ENCODE results near the gene GPR137. TPM values are rescaled to one million over a fixed set of nuclear protein-coding genes. Genes with fewer than 3 reads are reported as not detected.

The GPR137 gene
- total and polyA plus RNA-seq, 10 of the 15 experiments (the other 5 are each of a cell fraction or from before 2014, with no cell fraction given) = 0.37 to 29.2 (median 13.8) TPM

DNA sequence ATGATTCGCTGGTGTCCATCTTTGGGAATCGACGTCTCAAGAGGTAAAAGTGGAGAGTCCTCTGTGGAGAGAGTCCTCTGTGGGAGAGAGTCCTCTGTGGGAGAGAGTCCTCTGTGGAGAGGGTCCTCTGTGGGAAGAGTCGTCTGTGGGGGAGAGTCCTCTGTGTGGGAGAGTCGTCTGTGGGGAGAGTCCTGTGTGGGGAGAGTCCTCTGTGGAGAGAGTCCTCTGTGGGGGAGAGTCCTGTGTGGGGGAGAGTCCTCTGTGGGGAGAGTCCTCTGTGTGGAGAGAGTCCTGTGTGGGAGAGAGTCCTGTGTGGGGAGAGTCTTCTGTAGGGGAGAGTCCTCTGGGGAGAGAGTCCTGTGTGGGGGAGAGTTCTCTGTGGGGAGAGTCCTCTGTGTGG lies 35.4 kb downstream of the GPR137 start:
- Histone ChIP-seq H3K4me2 (ENCODE audit: control insufficient read depth, insufficient read depth) (no peak overlapping the region), H3K36me3 (ENCODE audit: control insufficient read depth in 2 of 2, insufficient read depth in 2 of 2, low read length in 1 of 2) (peaks cover 0 to 4% of the 10 kb centered on the region in 2 experiments; a peak in 2 of 4 replicates), H3K4me1 (ENCODE audit: control insufficient read depth, insufficient read depth, low read length) (peaks cover 7% of the 10 kb centered on the region), H3K27ac (ENCODE audit: control insufficient read depth, insufficient read depth) (no peak overlapping the region), H3K9ac (ENCODE audit: control insufficient read depth, insufficient read depth, low read length) (no peak overlapping the region), H2AFZ (ENCODE audit: control insufficient read depth, low read depth, low read length) (no peak overlapping the region), H3K9me3 (replicated peaks; ENCODE audit: control insufficient read depth, insufficient read depth, low read length) (no peaks in the 10 kb centered on the region), H3K79me2 (ENCODE audit: control insufficient read depth, insufficient read depth, low read length) (peaks cover 25% of the 10 kb centered on the region), H3K27me3 (replicated peaks in 1 of 2; ENCODE audit: control insufficient read depth in 2 of 2, insufficient read depth in 2 of 2, low read length in 1 of 2) (no peaks in the 10 kb centered on the region), H3K4me3 (no peak overlapping the region), H4K20me1 (ENCODE audit: control insufficient read depth, insufficient read depth) (no peaks in the 10 kb centered on the region)
- 82% methylated on average over 5 of the region's 5 CpGs for WGBS (ENCODE audit: insufficient coverage, insufficient replicate concordance, low lambda C conversion rate, missing lambda C conversion rate)
- ATAC-seq = no peak
- no peak for FAIRE-seq
- POLR2A ChIA-PET = interaction anchor here (2.1 kb wide), 1 partner anchor 10 kb away, joined by 6 read pairs; no protein-coding TSS in a partner anchor
- CTCF ChIA-PET = interaction anchor here (3.6 kb wide), 1 partner anchor 11 kb away, joined by 18 read pairs; no protein-coding TSS in a partner anchor
- TF ChIP-seq ETV6 (conservative IDR thresholded peaks at IDR 0.05 in 1 of 2, IDR thresholded peaks at IDR 0.05 in 1 of 2; ENCODE audit: borderline replicate concordance in 1 of 2, low read depth in 1 of 2) = no peak
- TF ChIP-seq FOXK2 (IDR thresholded peaks at IDR 0.05) = no peak
- TF ChIP-seq, protein P1, sequence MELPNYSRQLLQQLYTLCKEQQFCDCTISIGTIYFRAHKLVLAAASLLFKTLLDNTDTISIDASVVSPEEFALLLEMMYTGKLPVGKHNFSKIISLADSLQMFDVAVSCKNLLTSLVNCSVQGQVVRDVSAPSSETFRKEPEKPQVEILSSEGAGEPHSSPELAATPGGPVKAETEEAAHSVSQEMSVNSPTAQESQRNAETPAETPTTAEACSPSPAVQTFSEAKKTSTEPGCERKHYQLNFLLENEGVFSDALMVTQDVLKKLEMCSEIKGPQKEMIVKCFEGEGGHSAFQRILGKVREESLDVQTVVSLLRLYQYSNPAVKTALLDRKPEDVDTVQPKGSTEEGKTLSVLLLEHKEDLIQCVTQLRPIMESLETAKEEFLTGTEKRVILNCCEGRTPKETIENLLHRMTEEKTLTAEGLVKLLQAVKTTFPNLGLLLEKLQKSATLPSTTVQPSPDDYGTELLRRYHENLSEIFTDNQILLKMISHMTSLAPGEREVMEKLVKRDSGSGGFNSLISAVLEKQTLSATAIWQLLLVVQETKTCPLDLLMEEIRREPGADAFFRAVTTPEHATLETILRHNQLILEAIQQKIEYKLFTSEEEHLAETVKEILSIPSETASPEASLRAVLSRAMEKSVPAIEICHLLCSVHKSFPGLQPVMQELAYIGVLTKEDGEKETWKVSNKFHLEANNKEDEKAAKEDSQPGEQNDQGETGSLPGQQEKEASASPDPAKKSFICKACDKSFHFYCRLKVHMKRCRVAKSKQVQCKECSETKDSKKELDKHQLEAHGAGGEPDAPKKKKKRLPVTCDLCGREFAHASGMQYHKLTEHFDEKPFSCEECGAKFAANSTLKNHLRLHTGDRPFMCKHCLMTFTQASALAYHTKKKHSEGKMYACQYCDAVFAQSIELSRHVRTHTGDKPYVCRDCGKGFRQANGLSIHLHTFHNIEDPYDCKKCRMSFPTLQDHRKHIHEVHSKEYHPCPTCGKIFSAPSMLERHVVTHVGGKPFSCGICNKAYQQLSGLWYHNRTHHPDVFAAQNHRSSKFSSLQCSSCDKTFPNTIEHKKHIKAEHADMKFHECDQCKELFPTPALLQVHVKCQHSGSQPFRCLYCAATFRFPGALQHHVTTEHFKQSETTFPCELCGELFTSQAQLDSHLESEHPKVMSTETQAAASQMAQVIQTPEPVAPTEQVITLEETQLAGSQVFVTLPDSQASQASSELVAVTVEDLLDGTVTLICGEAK (IDR thresholded peaks at IDR 0.05; ENCODE audit: borderline replicate concordance) = no peak
- no peak for TF ChIP-seq KAT2A (conservative IDR thresholded peaks at IDR 0.05; ENCODE audit: control insufficient read depth, low read depth, low read length)
- TF ChIP-seq NFXL1 (IDR thresholded peaks at IDR 0.05; ENCODE audit: borderline replicate concordance) = no peak
- TF ChIP-seq NR2C2 (IDR thresholded peaks at IDR 0.05; ENCODE audit: borderline replicate concordance, control insufficient read depth, insufficient read length, low read depth) = no peak
- TF ChIP-seq PBX3 (IDR thresholded peaks at IDR 0.05; ENCODE audit: insufficient replicate concordance, low read depth, low read length) = no peak
- TF ChIP-seq ZZZ3 (IDR thresholded peaks at IDR 0.05; ENCODE audit: control insufficient read depth, insufficient read length, low read depth) = no peak
- TF ChIP-seq, protein P2, sequence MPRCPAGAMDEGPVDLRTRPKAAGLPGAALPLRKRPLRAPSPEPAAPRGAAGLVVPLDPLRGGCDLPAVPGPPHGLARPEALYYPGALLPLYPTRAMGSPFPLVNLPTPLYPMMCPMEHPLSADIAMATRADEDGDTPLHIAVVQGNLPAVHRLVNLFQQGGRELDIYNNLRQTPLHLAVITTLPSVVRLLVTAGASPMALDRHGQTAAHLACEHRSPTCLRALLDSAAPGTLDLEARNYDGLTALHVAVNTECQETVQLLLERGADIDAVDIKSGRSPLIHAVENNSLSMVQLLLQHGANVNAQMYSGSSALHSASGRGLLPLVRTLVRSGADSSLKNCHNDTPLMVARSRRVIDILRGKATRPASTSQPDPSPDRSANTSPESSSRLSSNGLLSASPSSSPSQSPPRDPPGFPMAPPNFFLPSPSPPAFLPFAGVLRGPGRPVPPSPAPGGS (IDR thresholded peaks at IDR 0.05; ENCODE audit: borderline replicate concordance, insufficient read depth, low read depth, low read length, poor library complexity, severe bottlenecking) = no peak
- no peak for TF ChIP-seq SP1 (IDR thresholded peaks at IDR 0.05; ENCODE audit: low read depth, low read length)
- no peak for TF ChIP-seq GABPA (IDR thresholded peaks at IDR 0.05; ENCODE audit: low read depth)
- TF ChIP-seq ZNF274 (IDR thresholded peaks at IDR 0.05; ENCODE audit: insufficient read depth, insufficient read length) = no peak
- no peak for TF ChIP-seq CEBPB (IDR thresholded peaks at IDR 0.05; ENCODE audit: borderline replicate concordance in 1 of 2, low read depth in 2 of 2, low read length in 2 of 2)
- no peak for TF ChIP-seq KLF5 (IDR thresholded peaks at IDR 0.05; ENCODE audit: partially characterized antibody)
- no peak for TF ChIP-seq SIX5 (IDR thresholded peaks at IDR 0.05; ENCODE audit: low read depth, low read length, severe bottlenecking)
- RAD21 ChIA-PET (ENCODE audit: unreplicated experiment) = interaction anchor here (1.6 kb wide), 1 partner anchor 11 kb away, joined by 5 read pairs; no protein-coding TSS in a partner anchor
- intact Hi-C loops (cut with micrococcal nuclease; ENCODE audit: unreplicated experiment) = no loop called here
- no TSS peak for BruUV-seq (replicated peaks)
- no peak for DNase-seq (ENCODE audit: low read depth, low spot score)
- SMC1A ChIA-PET (ENCODE audit: uncharacterized antibody, unreplicated experiment) = no interaction called here
- in situ Hi-C loops (cut with MboI) = no loop called here
